ENCODE results near the gene AQP12B.

AQP12B gene

DNA sequence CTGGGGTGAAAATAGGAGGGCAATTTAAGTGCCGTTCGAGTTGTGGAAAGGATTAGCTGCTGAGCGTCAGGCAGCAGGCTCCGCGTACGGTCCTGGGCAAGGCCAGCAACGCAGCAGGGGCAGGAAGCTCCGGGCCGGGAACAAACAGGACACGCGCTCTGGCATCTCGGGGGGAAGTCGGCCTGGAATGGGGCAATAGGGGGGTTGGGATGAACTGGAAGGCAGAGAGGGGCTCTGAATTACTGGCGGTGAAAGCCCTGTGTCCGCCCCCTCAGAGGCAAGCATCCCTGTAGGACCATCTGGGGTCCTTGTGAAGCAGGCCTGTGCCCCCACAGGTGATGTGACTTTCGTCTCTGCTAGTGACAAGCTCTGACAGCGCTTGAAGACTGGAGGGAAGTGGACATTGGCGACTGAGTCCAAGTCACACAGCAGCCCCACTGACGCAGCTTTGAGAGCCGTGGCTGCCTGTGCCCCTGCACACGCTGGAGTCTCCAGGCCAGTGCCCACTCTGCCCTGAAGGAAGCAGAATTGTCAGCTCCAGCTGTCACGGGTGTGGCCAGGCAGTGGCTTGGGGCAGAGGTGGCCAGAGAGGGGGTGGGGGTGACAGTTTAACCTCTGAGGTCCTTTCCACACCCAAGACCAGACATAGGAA lies 35.1 kb downstream of the AQP12B start:
- no peak for DNase-seq (ENCODE audit: low spot score)

DNA sequence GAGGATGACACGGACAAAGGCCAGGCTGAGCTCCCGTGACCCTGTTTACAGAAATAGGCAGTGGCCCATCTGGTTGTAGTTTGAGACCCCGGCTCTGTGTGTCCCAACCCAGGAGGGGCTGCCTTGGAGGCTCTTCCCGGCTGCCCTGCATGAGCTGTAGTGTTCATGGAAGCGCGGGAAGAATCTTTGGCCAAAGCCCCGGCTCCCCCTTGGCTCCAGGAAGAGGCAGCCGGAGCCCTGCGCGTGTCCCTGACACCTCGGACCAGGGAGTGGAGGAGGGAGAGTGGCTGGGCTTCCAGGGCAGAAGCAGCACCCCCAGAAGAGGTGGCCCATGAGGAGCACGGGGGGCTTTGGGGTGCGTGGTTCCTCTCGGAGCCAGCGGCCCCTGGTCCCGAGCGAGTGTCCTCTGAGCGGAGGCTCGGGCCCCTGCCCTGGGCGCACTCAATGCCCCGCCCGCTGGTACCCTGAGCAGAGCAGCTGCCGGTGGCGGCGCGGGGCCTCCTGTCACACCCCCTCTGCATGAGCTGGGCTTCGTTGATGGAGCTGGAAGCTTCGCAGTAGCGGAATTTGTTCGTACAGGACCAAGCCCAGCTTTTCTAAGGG lies 35.7 kb downstream of the AQP12B start:
- DNase-seq (ENCODE audit: low spot score): no peak

DNA sequence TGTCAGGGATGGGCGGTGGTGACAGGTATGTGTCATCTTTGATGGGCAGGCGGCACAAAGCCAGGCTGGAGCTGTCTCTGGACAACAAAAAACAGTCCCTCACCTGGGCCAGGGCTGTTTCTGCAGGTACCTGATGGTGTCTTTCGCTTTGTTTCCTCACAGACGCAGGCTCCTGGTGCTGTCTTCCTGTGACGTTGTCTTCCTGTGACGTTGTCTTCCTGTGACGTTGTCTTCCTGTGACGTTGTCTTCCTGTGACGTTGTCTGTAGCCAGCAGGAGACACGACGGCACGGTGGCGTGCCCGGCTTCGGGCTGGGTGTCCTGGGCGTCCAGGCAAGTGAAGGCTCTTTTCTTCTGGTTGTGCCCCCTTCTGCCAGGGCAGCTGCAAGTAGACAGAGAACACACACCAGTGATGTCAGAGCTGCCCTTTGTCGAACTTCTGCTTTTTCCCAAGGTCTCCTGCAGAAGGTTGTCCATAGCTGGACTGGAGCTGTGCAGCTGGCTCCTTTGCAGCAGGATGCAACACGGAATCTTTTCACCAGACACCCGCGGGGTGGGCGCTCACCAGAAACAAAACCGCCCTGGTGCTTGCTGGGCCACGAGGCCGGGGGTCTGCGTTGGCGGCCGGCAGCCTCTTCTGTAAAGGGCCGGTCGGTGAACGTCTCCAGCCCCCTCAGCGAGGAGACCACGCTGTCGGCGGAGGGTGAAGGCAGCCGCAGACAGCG lies 36.3 kb downstream of the AQP12B start:
- peak; percentile 42 for DNase-seq (ENCODE audit: low spot score)

DNA sequence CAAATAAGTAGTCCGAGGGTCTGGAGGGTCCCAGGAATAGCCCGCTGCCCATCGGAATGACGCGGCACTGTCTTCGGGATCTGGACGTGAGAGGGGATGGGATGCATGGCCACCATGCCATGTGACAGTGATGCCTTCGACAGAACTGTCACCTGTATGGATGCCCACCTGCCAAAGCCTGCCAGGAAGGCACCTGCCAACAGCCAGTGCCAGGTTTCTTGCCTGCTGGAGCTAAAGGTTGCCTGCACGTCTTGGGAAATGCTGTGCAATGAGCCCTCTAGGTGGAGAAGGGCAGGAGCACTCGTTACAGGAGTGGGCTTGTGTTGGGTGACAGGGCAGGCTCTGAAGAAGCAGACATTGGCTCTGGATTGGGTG lies 36.9 kb downstream of the AQP12B start:
- DNase-seq (ENCODE audit: low spot score): no peak

DNA sequence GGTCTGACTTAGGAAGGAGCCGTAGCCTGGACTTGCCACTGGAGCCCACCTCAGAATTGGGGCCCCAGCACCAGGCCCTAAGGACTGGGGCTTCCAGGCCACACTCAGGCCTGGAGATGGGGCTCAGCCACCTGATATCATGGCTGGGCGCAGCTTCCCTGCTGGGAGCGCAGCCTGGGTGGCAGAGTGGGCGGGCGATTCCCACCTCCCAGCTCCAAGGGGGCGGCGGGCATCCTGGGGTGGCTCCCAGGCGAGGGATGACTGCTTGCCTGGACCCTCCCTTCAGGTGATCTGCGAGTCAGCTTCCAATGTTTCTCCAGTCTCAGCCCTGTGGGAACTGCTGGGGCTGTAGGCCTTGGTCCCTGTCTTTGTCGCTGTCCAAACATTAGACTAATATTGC lies 37.3 kb downstream of the AQP12B start:
- no peak for DNase-seq (ENCODE audit: low spot score)

DNA sequence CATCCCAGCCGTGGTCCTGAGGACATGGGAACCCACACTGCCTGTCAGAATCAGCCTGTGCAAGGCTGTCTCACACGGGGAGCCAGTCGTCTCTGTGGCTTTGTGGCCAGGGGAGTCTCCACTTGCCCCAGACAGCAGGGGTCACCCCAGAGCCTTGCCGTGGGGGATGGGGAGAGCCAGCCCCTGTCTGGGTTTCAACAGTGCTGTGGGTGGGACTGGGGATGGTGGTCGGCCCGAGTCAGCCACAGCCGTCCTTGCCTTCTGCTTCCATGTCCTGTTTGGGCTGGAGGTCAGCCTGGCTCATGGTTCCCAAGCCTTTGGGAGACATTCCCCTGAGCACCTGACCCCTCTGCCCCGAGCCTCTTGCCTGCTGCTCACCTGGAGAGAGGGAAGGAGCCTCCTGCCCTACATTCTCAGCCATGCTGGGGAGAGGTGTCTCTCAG lies 37.8 kb downstream of the AQP12B start:
- no peak for DNase-seq (ENCODE audit: low spot score)

DNA sequence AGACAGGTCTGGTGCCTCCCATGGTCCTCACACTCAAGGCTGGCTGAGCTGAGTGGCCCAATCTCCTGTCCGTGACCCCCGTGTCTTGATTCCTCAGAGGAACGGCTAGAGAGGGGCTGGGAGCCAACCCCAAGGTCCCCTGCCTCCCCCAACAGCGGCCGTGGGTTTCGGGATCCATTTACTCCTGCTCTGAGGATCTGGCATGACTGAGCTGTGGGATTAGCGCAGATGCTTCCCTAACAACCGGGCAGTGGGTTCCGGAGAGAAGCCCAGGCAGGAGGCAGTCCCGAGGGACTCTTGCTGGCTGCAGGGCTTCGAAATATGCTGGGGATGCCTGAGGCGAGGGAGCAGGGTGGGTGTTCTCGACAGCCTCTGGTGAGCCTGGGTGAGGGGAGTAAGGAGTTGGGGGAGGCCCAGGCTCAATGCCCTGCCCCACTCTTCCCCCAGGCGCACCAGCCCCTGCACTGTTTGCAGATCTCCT lies 38.5 kb downstream of the AQP12B start:
- no peak for DNase-seq (ENCODE audit: low spot score)

DNA sequence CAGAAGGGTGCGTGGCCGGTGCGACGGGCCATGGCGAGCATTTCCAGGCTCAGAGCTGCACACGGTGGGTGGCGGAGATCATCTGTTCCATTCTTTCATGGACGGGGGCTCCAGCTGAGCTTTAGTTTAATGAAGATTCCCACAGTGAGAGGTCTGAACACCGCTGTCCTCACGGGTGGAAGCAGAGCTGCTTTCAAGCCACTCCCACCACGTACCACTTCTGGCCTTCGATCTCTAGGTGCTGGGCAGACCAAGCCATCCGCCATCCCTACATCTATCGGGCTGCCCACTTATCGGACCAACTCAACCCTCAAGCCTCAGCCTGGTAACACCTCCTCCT lies 38.9 kb downstream of the AQP12B start:
- no peak for DNase-seq (ENCODE audit: low spot score)

DNA sequence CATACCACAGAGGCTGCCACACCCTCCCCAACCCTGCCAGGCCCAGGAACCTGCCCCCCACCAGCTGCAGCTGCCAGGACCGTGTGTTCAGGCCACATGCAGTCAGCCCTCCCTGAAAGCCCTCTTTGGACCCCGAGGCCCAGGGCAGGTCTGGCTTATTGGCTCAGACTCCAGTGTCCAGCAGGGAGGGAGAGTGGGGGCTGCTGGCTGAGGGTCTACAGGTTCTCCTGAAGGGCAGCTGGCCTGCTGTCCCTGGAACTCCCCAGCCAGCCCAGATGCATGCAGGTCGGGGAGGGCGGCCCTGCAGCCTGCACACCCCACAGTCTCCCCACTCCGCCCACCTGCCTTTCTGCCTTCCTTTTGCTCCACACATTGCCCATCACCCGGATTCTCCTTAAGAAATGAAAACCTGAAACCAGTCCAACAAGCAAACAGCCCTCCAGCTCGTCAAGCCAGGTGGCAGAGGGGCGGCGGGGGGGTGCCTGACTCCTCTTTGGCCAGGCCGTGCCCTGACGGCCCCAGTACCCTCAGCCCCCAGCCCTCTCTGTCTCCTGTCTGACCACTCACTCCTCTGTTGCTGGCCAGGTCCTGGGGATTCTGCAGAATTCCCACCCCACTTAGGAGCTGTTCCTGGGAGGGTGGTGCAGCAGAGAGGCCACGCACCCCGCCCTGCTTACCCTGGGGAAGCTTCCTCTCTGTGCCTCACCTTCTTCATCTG lies 39.4 kb downstream of the AQP12B start:
- DNase-seq (ENCODE audit: low spot score): no peak

DNA sequence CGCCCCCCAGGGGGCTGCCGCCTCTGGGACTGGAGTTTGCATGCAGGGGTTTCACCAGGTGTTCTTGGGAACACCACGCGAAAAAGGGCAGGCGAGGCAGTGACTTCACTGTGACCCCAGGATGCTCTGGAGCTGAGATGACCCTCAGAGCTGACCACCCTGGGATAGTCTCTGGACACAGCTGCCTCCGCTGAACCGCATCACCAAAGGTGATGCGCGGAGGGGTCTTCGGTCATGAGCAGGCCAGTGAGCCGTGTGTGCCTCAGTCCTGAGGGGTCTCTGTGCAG lies 39.9 kb downstream of the AQP12B start:
- no peak for DNase-seq (ENCODE audit: low spot score)

DNA sequence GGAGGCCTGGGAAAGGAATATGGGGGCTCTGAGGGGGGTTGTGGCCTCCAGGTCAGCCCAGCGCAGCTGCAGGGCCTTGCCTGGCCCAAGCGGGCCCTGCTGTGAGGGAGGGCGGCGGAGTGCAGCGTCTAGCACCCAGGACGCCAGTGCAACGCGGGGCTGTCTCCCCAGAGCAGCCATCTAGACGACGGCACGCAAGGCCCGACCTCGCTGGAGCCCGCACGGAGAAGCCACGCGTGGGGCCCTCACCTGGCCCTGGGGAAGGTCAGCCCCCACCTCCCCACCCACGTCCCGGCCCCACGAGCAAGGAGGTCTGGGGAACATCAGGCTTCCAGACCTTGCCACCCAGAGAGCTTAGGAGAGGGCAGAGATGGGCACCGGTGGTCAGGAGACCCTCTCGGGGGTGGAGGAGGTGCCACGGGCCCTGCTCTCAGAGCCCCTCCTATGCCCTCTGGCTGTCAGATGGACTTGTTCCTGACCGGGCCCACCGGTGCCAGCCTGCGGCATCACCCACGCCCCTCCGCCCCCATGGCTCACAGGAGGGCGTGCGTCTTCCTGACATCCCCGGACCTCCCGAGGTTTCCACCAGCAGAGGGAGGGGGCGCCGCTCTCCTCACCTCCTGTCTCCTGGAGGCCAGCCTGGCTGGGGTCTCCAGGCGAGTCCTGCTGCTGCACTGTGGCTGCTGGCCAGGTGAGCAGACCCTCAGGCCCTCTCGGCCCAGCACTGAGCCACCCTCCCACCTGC lies 40.5 kb downstream of the AQP12B start:
- no peak for DNase-seq (ENCODE audit: low spot score)

DNA sequence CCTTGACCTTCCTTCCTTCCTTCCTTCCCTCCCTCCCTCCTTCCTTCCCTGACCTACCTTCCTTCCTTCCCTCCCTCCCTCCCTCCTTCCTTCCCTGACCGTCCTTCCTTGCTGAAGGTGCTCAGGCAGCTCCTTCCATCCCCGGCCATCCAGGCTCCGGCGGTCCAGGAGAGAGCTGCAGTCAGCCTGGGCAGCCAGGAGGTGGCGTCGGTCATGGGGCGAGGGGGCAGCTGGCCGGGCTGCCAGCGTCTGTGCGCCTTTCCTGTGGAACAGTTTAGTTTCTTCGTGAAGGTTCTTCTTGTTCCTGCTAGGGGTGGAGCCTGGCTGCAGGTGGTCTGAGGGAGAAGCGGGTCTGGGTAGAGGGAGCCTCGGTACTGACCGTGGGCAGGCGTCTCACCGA lies 41.7 kb downstream of the AQP12B start:
- no peak for DNase-seq (ENCODE audit: low spot score)

DNA sequence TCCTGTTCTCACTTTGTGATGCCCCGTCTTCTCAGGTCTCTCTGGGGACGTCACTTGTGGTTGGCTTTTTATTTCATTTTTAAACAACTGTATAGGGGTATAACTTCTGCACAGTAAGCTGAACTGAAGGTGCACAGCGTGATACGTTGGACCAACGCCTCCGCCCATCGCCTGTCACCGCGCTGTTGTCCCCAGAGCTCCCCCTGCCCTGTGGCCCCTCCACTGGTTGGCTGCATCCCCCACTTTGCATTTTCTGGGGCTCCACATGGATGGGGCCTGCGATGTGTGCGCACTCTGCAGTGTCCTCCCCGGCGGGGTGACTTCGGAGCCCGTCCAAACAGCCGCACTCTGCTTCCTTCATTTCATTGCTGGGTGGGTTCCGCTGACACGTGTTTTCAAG lies 43.1 kb downstream of the AQP12B start:
- no peak for DNase-seq (ENCODE audit: low spot score)

DNA sequence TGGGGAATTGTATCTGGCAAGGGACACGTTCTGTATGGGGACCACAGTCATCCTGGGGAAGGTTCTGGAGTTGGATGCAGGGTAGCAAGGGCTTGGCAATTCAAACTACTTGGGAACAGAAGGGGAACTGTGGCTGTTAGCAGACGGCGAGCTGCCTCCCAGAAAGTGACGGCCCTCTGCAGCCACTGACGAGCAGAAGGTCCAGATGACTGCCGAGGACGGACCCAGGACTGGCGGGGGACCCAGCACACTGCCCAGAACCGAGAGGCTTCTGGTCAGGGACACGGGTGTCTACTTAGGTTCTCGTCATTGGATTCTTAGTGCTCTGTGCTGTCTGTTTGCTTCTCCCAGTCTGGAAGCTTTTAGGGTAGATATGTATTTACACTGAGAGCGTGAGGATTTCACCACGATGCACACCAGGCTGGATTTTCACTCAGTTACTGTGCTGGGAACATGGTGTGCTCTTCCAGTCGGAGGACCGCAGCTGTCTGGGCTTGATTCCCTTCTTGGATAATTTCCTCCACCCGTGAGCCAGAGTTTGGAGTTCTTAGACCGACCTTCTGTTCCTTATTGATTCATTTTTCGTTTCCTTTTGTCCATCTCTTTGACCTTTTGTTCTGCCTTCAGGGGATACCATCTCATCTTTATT lies 44.0 kb downstream of the AQP12B start:
- no peak for DNase-seq (ENCODE audit: low spot score)

DNA sequence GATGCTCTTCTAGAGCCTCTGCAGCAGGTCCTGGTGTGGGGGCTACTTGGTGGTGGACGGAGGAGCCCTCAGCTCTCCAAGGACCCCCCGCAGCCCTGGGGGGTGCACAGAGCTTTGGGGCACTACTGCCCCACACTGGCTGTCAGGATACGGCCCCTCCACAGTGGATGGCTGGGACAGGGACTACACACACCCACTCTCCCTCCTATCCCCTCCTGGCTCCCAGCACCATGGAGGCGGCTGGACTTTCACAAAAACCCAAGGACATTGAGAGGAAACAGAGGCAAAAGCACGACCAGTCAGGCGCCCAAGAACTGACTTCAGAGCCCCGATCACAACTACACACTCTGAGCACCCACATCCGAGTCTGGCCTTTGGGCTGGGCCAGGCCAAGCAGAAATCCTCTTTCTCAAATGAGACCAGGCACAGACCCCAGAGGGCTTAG lies 44.8 kb downstream of the AQP12B start:
- no peak for DNase-seq (ENCODE audit: low spot score)

DNA sequence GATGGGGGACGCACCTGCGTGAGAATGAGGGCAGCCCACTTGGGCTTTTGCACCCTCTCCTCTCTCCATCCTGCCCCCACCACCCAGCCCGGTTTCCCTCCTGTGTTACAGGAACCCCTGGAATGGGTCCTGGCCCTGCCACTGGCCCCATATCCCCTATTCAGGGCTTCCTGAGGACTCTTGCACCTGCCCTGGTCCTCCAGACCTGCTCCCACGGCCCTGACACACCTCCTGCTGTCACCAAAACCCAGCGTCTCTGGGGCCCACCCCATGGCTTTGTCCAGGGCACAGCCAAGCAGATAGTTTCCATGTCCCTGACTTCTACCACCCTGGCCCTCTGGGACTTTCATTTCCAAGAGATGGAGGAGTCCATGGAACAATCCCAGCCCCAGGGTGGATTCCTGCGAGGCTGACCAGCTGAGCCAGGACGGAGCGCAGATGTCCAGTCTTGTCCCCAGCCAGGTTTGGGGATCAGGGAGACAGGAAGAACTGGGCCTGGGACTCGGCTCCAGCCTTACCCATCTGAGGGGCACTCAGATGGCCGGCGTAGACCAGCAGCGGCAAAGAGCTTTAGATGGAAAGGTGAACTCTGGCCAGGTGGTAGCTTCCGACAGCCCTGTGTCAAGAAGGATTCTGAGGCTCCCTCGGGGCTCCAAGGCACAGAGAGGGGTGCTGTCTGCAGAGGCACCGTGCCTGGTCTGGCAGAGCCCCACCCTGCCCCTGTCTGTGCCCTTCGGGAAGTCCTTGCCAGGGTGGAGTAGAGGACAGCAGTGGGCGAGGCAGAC lies 45.4 kb downstream of the AQP12B start:
- no peak for DNase-seq (ENCODE audit: low spot score)

DNA sequence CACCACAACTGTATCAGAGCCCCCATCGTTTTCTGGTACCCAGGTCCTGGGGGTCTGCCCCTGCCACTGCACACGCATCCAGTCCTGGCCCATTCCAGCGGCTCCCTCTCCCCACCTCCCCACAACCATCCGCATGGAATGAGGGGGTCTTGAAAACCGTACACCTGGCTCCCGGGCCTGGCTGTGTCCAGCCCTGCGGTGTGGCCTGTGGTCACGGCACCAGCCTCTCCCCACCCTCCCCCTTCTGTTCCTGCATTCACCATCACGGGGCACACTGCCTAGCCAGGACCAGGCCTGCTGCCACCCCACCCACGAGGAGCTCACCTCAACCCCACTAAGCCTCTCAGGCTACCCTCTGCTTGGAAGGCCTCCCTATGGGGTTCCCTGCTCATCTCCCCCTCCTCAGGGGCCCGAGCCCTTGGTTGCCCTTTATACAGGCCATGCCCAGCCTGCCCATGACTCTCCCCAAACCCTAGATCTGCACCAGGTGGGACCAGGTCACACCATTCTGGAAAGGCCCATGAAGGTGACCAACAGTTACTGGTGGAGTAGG lies 46.0 kb downstream of the AQP12B start:
- no peak for DNase-seq (ENCODE audit: low spot score)

DNA sequence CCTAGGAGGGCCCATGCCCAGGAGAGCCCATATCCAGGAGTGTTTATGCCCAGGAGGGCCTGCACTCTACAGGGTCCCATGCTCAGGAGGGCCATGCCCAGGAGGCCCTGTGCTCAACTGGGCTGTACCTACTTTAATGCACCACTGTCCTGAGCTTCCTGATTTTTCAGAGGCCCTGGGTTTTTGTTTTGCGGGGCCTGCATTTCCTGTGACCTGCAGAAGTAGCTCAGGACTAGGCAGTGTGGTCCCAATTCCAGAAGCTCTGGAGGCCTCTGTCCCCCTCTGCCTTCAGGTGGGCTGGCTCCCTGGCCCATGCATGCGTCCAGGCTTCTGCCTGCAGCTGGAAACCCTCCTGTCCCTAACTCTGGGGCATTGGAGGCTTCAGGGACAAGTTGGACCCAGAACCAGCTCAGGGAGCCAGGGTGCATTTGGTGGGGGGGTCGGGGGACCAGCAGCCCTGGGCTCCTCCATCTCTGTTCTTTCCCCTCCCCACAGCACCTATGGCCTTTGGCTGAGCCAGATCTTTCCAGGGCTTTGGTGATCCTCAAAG lies 46.6 kb downstream of the AQP12B start:
- DNase-seq (ENCODE audit: low spot score): no peak

DNA sequence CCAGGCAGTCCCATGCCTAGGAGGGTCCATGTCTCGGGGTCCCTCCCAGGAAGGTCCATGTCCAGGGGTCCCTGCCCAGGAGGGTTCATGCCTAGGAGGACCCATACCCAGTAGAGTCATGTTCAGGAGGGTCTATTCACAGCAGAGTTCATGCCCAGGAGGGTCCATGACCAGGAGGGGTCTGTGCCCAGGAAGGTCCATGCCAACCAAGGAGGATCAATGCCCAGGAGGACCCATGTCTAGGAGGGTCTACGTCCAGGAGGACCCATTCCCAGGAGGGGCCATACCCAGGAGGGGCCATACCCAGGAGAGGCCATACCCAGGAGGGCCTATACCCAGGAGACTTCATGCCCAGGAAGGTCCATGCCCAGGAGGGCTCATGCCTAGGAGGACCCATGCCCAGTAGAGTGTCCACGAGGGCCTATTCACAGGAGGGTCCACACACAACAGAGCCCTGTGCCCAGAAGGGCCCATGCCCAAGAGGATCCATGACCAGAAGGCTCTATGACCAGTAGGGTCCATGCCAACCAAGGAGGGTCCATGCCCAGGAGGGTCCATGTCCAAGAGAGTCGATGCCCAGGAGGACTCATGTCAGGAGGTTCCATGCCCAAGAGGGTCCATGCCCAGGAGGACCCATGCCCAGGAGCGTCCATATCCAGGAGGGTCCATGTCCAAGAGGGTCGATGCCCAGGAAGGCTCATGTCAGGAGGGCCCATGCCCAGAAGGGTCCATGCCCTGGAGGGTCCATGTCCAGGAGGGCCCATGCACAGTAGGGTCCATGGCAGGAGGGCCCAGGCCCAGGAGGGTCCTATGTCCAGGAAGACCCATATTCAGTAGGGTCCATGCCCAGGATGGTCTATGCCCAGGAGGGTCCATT lies 47.3 kb downstream of the AQP12B start:
- DNase-seq (ENCODE audit: low spot score): no peak
